GM12878 (cell line): Measurements from ENCODE around the gene PELI2. TPM values are rescaled to one million over a fixed set of nuclear protein-coding genes. Genes with fewer than 3 reads are reported as not detected.

ENCODE experiments used
- ATAC-seq: fragments of 200-7000 bp; cut with Tn5 transposase; 3 replicates; pipeline ENCODE4 v1.9.1; 2020; ENCODE audit warnings: mild to moderate bottlenecking, moderate library complexity
- BruUV-seq: library from RNA; stranded (reverse); fragments of 400-500 nt; replicated peaks from 2 replicates; lab custom pipeline; 2021; lab: Mats Ljungman, UMichigan
- CTCF ChIA-PET: fragments of 300-600 bp; sonication (Branson Sonifier 250); formaldehyde crosslinking; extraction: SDS; loops from one replicate; lab custom pipeline; 2021; ENCODE audit warnings: inconsistent platforms; lab: Yijun Ruan, JAX
- POLR2A ChIA-PET: fragments of 350-600 bp; formaldehyde crosslinking; extraction: SDS; loops from one replicate; lab custom pipeline; 2021; ENCODE audit warnings: inconsistent platforms; lab: Charles Lee
- RAD21 ChIA-PET: fragments of 300-600 bp; sonication (Branson Sonifier 250); formaldehyde crosslinking; loops from one replicate; lab custom pipeline; 2023; ENCODE audit warnings: antibody characterized with exemption; ENCODE audit not compliant: unreplicated experiment; lab: Charles Lee
- SMC1A ChIA-PET: fragments of 300-600 bp; sonication (Branson Sonifier 250); formaldehyde crosslinking; loops from one replicate; lab custom pipeline; 2023; ENCODE audit not compliant: unreplicated experiment, uncharacterized antibody; lab: Charles Lee
- DNase-seq: peaks from one replicate; pipeline ENCODE4 v3.0.0-alpha.2; 2011; ENCODE audit warnings: low read depth, low spot score
- FAIRE-seq: peaks from 3 replicates; lab custom pipeline; 2011; peaks lifted over from hg19 to GRCh38; lab: Jason Lieb, UNC
- H2AFZ ChIP-seq: 2 replicates; pipeline ENCODE4 v1.6.0; 2011; ENCODE audit warnings: low read depth, low read length, control low read depth; ENCODE audit not compliant: control insufficient read depth
- H3K27ac ChIP-seq: 2 replicates; pipeline ENCODE4 v1.5.1; 2011; ENCODE audit warnings: control low read depth; ENCODE audit not compliant: control insufficient read depth, insufficient read depth
- H3K27me3 ChIP-seq, 2 experiments: replicated peaks in 1 of 2; 2 replicates each; pipeline versions ENCODE4 v1.6.0 to v1.6.1; 2011; ENCODE audit warnings: low read length in 1 of 2; ENCODE audit not compliant: control insufficient read depth in 2 of 2, insufficient read depth in 2 of 2
- H3K36me3 ChIP-seq, 2 experiments: 2 replicates each; pipeline ENCODE4 v1.5.1; 2011; ENCODE audit warnings: low read length in 1 of 2; ENCODE audit not compliant: control insufficient read depth in 2 of 2, insufficient read depth in 2 of 2
- H3K4me1 ChIP-seq: 2 replicates; pipeline ENCODE4 v1.6.1; 2011; ENCODE audit warnings: mild to moderate bottlenecking, low read length, moderate library complexity, mixed read lengths; ENCODE audit not compliant: control insufficient read depth, insufficient read depth
- H3K4me2 ChIP-seq: 2 replicates; pipeline ENCODE4 v1.6.0; 2011; ENCODE audit warnings: control low read depth; ENCODE audit not compliant: control insufficient read depth, insufficient read depth
- H3K4me3 ChIP-seq: fragments of 200-600 bp; sonication (generic); 2 replicates; pipeline ENCODE4 v1.5.1; 2016
- H3K79me2 ChIP-seq: 2 replicates; pipeline ENCODE4 v1.6.0; 2011; ENCODE audit warnings: low read length; ENCODE audit not compliant: control insufficient read depth, insufficient read depth
- H3K9ac ChIP-seq: 2 replicates; pipeline ENCODE4 v1.8.0; 2011; ENCODE audit warnings: low read length, control low read depth, mixed read lengths; ENCODE audit not compliant: control insufficient read depth, insufficient read depth
- H3K9me3 ChIP-seq: replicated peaks from 3 replicates; pipeline ENCODE4 v1.5.1; 2011; ENCODE audit warnings: mild to moderate bottlenecking, low read length; ENCODE audit not compliant: control insufficient read depth, insufficient read depth
- H4K20me1 ChIP-seq: 2 replicates; pipeline ENCODE4 v1.6.0; 2011; ENCODE audit not compliant: control insufficient read depth, insufficient read depth
- CHD2 ChIP-seq: IDR thresholded peaks from 2 replicates; pipeline ENCODE4 v1.6.1; 2011; ENCODE audit warnings: low read depth, low read length, improper control_type of control experiment, borderline replicate concordance
- EP300 ChIP-seq, 2 experiments: fragments of 150-350 bp in 1 of 2; IDR thresholded peaks; 2 replicates each; pipeline ENCODE4 v1.6.1; 2011 to 2012; ENCODE audit warnings: low read depth in 2 of 2, low read length in 2 of 2, borderline replicate concordance in 1 of 2, improper control_type of control experiment in 1 of 2, inconsistent platforms in 1 of 2; ENCODE audit not compliant: control insufficient read depth in 1 of 2
- EZH2 ChIP-seq: IDR thresholded peaks from 2 replicates; pipeline ENCODE4 v1.6.1; 2012; ENCODE audit warnings: low read depth, mild to moderate bottlenecking, control low read depth, inconsistent platforms, low read length, borderline replicate concordance; ENCODE audit not compliant: control insufficient read depth
- FOXM1 ChIP-seq: IDR thresholded peaks from 2 replicates; pipeline ENCODE4 v1.6.1; 2012; ENCODE audit warnings: low read depth, mild to moderate bottlenecking, inconsistent platforms, low read length, moderate library complexity
- RUNX3 ChIP-seq: IDR thresholded peaks from 2 replicates; pipeline ENCODE4 v1.6.1; 2012; ENCODE audit warnings: low read length, inconsistent platforms
- SMAD5 ChIP-seq: IDR thresholded peaks from 2 replicates; pipeline ENCODE4 v1.6.1; 2016; ENCODE audit warnings: antibody characterized with exemption, low read depth
- TARDBP ChIP-seq: IDR thresholded peaks from 2 replicates; pipeline ENCODE4 v1.6.1; 2016; ENCODE audit warnings: borderline replicate concordance
- WGBS: methylation state at CpG from one replicate; pipeline ENCODE4 v1.1.6; 2016; ENCODE audit warnings: low lambda C conversion rate; ENCODE audit not compliant: insufficient replicate concordance, insufficient coverage; ENCODE audit errors: missing lambda C conversion rate; 5-methylcytosine and 5-hydroxymethylcytosine counted together
- in situ Hi-C: fragments of 300-500 bp; cut with MboI; formaldehyde crosslinking; loops from 9 replicates; pipeline ENCODE4 v1.14.3; 2018; ENCODE audit warnings: mixed read lengths
- intact Hi-C: fragments of 100-400 bp; cut with micrococcal nuclease; formaldehyde crosslinking; loops from one replicate; pipeline ENCODE4 v1.14.2; 2022; ENCODE audit not compliant: unreplicated experiment
- polyA plus RNA-seq, 11 experiments: library from polyadenylated mRNA; depleted of rRNA in 4 of 11; unstranded in 6 of 11; stranded (reverse) in 5 of 11; fragments of >200 nt; fragmentation: Nextera tagmentation in 4 of 11; fragmentation: Illumina TruSeq in 1 of 11; extraction: Ambion mirVana in 4 of 11; extraction: Trizol in 1 of 11; gene quantifications; 1 replicate in 1 of 11; 2 replicates in 10 of 11; pipeline versions ENCODE4 v1.2.1 to v1.2.3, GENCODE V29; 2011 to 2016; ENCODE audit warnings: inconsistent platforms in 2 of 11, missing spikeins in 2 of 11, low read depth in 1 of 11
- total RNA-seq, 4 experiments: library from RNA; depleted of rRNA in 3 of 4; stranded (reverse); fragments of >200 nt in 3 of 4; fragmentation: Illumina TruSeq in 1 of 4; extraction: Trizol in 1 of 4; gene quantifications; 2 replicates each; pipeline versions ENCODE4 v1.2.1 to v1.2.3, GENCODE V29; 2013 to 2021
- TF ChIP-seq, protein P1 (sequence below): fragments of 450-650 bp; IDR thresholded peaks from 2 replicates; pipeline ENCODE4 v1.6.1; 2017; ENCODE audit warnings: antibody characterized with exemption, mild to moderate bottlenecking, moderate library complexity
- TF ChIP-seq, protein P2 (sequence below): fragments of 450-650 bp; IDR thresholded peaks from 2 replicates; pipeline ENCODE4 v1.6.1; 2017; ENCODE audit warnings: low read depth, mild to moderate bottlenecking, moderate library complexity

PELI2 gene
- total and polyA plus RNA-seq, 10 of the 15 experiments (the other 5 are each of a cell fraction or from before 2014, with no cell fraction given): under 0.01 to 0.10 (median 0.01) TPM; not detected in 3

DNA sequence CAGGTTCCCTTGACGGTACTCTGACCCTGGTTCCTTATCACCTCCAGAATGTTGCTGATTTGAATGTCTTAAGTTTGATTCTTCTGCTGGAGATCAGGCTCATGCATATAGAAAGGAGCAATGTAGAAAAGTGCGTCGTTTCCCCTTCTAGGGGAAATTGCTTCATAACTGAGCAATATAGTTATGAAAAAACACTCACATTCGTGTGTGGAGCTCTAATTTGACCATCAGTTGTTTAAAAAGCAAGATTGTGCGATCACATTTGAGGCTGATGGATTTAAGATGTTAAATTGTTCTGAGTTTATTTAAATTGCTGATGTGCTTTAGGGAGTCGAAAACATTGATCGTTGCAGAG, 19.2 kb downstream of the PELI2 start:
- WGBS: 32% methylated on average over 7 of the region's 7 CpGs
- POLR2A ChIA-PET: no interaction called here
- Histone ChIP-seq H3K4me2 (no peak overlapping the region), H3K27ac (no peak overlapping the region), H3K4me3 (no peak overlapping the region), H4K20me1 (no peaks in the 10 kb centered on the region), H3K9ac (no peak overlapping the region), H3K4me1 (no peaks in the 10 kb centered on the region), H2AFZ (no peak overlapping the region), H3K27me3 (no peaks in the 10 kb centered on the region; a peak in 1 of 4 replicates), H3K9me3 (no peaks in the 10 kb centered on the region), H3K36me3 (no peaks in the 10 kb centered on the region), H3K79me2 (no peaks in the 10 kb centered on the region)
- TF ChIP-seq RUNX3: no peak
- no peak for TF ChIP-seq CHD2
- TF ChIP-seq, protein P1, sequence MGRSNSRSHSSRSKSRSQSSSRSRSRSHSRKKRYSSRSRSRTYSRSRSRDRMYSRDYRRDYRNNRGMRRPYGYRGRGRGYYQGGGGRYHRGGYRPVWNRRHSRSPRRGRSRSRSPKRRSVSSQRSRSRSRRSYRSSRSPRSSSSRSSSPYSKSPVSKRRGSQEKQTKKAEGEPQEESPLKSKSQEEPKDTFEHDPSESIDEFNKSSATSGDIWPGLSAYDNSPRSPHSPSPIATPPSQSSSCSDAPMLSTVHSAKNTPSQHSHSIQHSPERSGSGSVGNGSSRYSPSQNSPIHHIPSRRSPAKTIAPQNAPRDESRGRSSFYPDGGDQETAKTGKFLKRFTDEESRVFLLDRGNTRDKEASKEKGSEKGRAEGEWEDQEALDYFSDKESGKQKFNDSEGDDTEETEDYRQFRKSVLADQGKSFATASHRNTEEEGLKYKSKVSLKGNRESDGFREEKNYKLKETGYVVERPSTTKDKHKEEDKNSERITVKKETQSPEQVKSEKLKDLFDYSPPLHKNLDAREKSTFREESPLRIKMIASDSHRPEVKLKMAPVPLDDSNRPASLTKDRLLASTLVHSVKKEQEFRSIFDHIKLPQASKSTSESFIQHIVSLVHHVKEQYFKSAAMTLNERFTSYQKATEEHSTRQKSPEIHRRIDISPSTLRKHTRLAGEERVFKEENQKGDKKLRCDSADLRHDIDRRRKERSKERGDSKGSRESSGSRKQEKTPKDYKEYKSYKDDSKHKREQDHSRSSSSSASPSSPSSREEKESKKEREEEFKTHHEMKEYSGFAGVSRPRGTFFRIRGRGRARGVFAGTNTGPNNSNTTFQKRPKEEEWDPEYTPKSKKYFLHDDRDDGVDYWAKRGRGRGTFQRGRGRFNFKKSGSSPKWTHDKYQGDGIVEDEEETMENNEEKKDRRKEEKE: no peak
- no peak for TF ChIP-seq FOXM1
- TF ChIP-seq EP300 (IDR thresholded peaks at IDR 0.05; ENCODE audit: borderline replicate concordance in 1 of 2, control insufficient read depth in 1 of 2, low read depth in 2 of 2, low read length in 2 of 2): no peak
- TF ChIP-seq, protein P2, sequence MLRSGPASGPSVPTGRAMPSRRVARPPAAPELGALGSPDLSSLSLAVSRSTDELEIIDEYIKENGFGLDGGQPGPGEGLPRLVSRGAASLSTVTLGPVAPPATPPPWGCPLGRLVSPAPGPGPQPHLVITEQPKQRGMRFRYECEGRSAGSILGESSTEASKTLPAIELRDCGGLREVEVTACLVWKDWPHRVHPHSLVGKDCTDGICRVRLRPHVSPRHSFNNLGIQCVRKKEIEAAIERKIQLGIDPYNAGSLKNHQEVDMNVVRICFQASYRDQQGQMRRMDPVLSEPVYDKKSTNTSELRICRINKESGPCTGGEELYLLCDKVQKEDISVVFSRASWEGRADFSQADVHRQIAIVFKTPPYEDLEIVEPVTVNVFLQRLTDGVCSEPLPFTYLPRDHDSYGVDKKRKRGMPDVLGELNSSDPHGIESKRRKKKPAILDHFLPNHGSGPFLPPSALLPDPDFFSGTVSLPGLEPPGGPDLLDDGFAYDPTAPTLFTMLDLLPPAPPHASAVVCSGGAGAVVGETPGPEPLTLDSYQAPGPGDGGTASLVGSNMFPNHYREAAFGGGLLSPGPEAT: no peak
- TF ChIP-seq EZH2: no peak
- TF ChIP-seq SMAD5: no peak
- no peak for TF ChIP-seq TARDBP
- FAIRE-seq (no peak), DNase-seq (no peak), ATAC-seq (no peak)
- in situ Hi-C loops: no loop called here
- BruUV-seq: no TSS peak
- RAD21 ChIA-PET: no interaction called here
- CTCF ChIA-PET: no interaction called here
- intact Hi-C loops: no loop called here
- SMC1A ChIA-PET: interaction anchor here (0.7 kb wide), 1 partner anchor 47 kb away, joined by 3 read pairs; no protein-coding TSS in a partner anchor
